ENCODE data around the gene RDH8.

Gene RDH8

DNA sequence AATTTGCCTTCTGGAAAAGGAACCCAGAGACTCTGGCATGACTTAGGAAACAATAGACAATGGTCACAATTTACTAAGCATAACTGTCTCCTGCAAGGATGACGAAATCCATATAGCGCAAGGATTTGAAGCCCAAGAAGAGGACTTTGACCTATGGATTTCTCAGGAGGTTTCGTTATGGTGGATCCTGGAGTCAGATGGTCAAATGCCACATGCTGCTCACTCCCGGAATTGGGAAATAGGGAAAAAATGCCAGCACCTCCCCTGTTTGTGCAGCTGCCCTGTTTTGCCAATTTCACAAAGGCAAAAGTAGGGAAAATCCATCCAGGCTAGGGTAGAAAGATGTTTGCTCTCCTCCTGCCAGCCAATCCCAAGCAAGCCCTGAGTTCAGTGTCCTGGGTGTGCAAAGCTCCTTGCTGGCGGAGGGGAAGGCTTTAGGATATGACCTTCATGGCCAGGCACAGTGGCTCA lies 23.4 kb downstream of the RDH8 start:
- ATAC-seq: no peak
- TF ChIP-seq BACH2 (CRISPR knock-in tag; IDR thresholded peaks at IDR 0.05; ENCODE audit: borderline replicate concordance) (no peak), PPARA (CRISPR knock-in tag; IDR thresholded peaks at IDR 0.05; ENCODE audit: borderline replicate concordance) (no peak)

DNA sequence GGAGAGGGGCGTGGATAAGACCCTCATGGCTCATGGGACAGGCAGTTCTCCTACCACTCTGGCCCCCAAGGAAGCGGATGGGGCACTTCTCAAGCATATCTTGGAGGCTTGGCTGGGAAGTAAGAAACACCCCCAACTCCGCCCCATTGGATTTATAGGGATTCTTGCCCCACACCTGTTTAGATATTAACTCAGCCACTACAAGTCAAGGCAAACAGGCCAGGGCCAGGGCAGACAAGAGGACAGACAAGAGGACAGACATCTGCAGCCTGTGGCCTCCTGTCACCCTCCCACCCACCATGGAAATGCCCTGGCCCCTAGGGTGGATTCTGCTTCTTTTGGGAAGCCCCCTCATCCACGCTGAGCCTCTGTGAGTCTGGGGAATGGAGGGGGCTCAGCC lies 24.1 kb downstream of the RDH8 start:
- TF ChIP-seq BACH2 (CRISPR knock-in tag; IDR thresholded peaks at IDR 0.05; ENCODE audit: borderline replicate concordance): no peak
- TF ChIP-seq, protein P1, sequence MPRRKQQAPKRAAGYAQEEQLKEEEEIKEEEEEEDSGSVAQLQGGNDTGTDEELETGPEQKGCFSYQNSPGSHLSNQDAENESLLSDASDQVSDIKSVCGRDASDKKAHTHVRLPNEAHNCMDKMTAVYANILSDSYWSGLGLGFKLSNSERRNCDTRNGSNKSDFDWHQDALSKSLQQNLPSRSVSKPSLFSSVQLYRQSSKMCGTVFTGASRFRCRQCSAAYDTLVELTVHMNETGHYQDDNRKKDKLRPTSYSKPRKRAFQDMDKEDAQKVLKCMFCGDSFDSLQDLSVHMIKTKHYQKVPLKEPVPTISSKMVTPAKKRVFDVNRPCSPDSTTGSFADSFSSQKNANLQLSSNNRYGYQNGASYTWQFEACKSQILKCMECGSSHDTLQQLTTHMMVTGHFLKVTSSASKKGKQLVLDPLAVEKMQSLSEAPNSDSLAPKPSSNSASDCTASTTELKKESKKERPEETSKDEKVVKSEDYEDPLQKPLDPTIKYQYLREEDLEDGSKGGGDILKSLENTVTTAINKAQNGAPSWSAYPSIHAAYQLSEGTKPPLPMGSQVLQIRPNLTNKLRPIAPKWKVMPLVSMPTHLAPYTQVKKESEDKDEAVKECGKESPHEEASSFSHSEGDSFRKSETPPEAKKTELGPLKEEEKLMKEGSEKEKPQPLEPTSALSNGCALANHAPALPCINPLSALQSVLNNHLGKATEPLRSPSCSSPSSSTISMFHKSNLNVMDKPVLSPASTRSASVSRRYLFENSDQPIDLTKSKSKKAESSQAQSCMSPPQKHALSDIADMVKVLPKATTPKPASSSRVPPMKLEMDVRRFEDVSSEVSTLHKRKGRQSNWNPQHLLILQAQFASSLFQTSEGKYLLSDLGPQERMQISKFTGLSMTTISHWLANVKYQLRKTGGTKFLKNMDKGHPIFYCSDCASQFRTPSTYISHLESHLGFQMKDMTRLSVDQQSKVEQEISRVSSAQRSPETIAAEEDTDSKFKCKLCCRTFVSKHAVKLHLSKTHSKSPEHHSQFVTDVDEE (CRISPR knock-in tag; IDR thresholded peaks at IDR 0.05): no peak
- no peak for TF ChIP-seq ZNF565 (CRISPR knock-in tag; conservative IDR thresholded peaks at IDR 0.05; ENCODE audit: low read depth)
- TF ChIP-seq, protein P2, sequence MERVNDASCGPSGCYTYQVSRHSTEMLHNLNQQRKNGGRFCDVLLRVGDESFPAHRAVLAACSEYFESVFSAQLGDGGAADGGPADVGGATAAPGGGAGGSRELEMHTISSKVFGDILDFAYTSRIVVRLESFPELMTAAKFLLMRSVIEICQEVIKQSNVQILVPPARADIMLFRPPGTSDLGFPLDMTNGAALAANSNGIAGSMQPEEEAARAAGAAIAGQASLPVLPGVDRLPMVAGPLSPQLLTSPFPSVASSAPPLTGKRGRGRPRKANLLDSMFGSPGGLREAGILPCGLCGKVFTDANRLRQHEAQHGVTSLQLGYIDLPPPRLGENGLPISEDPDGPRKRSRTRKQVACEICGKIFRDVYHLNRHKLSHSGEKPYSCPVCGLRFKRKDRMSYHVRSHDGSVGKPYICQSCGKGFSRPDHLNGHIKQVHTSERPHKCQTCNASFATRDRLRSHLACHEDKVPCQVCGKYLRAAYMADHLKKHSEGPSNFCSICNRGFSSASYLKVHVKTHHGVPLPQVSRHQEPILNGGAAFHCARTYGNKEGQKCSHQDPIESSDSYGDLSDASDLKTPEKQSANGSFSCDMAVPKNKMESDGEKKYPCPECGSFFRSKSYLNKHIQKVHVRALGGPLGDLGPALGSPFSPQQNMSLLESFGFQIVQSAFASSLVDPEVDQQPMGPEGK (CRISPR knock-in tag; IDR thresholded peaks at IDR 0.05; ENCODE audit: borderline replicate concordance): no peak
- TF ChIP-seq OSR1 (CRISPR knock-in tag; IDR thresholded peaks at IDR 0.05): no peak
- TF ChIP-seq, protein P3, sequence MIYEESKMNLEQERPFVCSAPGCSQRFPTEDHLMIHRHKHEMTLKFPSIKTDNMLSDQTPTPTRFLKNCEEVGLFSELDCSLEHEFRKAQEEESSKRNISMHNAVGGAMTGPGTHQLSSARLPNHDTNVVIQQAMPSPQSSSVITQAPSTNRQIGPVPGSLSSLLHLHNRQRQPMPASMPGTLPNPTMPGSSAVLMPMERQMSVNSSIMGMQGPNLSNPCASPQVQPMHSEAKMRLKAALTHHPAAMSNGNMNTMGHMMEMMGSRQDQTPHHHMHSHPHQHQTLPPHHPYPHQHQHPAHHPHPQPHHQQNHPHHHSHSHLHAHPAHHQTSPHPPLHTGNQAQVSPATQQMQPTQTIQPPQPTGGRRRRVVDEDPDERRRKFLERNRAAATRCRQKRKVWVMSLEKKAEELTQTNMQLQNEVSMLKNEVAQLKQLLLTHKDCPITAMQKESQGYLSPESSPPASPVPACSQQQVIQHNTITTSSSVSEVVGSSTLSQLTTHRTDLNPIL (CRISPR knock-in tag; IDR thresholded peaks at IDR 0.05; ENCODE audit: low read depth): no peak
- TF ChIP-seq, protein P4, sequence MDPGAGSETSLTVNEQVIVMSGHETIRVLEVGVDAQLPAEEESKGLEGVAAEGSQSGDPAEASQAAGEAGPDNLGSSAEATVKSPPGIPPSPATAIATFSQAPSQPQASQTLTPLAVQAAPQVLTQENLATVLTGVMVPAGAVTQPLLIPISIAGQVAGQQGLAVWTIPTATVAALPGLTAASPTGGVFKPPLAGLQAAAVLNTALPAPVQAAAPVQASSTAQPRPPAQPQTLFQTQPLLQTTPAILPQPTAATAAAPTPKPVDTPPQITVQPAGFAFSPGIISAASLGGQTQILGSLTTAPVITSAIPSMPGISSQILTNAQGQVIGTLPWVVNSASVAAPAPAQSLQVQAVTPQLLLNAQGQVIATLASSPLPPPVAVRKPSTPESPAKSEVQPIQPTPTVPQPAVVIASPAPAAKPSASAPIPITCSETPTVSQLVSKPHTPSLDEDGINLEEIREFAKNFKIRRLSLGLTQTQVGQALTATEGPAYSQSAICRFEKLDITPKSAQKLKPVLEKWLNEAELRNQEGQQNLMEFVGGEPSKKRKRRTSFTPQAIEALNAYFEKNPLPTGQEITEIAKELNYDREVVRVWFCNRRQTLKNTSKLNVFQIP (CRISPR knock-in tag; IDR thresholded peaks at IDR 0.05; ENCODE audit: borderline replicate concordance, low read depth): no peak
- TF ChIP-seq ZFP3 (CRISPR knock-in tag; IDR thresholded peaks at IDR 0.05): no peak
- no peak for TF ChIP-seq TOX (CRISPR knock-in tag; IDR thresholded peaks at IDR 0.05; ENCODE audit: borderline replicate concordance)
- no peak for TF ChIP-seq TCF4 (CRISPR knock-in tag; IDR thresholded peaks at IDR 0.05; ENCODE audit: borderline replicate concordance)
- no peak for TF ChIP-seq RARB (CRISPR knock-in tag; IDR thresholded peaks at IDR 0.05)
- no peak for TF ChIP-seq ZFP30 (CRISPR knock-in tag; IDR thresholded peaks at IDR 0.05)
- no peak for TF ChIP-seq ESRRG (CRISPR knock-in tag; IDR thresholded peaks at IDR 0.05)
- TF ChIP-seq ZNF8 (CRISPR knock-in tag; IDR thresholded peaks at IDR 0.05): no peak
- no peak for TF ChIP-seq ZC3H10 (CRISPR knock-in tag; IDR thresholded peaks at IDR 0.05)
- TF ChIP-seq CSDC2 (CRISPR knock-in tag; IDR thresholded peaks at IDR 0.05): no peak
- TF ChIP-seq ZNF70 (CRISPR knock-in tag; IDR thresholded peaks at IDR 0.05): no peak
- TF ChIP-seq SNAI2 (CRISPR knock-in tag; IDR thresholded peaks at IDR 0.05): no peak
- TF ChIP-seq PPARA (CRISPR knock-in tag; IDR thresholded peaks at IDR 0.05; ENCODE audit: borderline replicate concordance): no peak
- ATAC-seq: no peak

DNA sequence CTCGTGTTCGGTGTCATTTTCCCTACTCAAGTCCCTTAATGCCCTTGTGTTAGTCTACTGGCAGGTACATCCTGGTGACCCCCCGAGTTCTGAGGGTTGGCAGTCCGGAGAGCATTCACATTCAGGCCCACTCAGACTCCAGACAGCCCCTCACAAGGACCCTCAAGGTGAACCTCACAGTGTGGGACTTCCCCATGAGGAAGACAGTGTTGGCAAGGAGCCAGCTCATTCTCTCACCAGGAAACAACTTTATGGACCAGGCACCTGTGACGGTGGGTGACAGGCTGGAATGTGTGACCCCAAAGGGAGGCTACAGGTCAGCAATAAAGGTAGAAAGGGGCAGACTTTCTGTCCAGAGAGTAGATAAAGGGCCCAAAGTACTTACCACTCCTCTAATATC lies 24.5 kb downstream of the RDH8 start:
- no peak for ATAC-seq
- TF ChIP-seq ZNF8 (CRISPR knock-in tag; IDR thresholded peaks at IDR 0.05): no peak
- no peak for TF ChIP-seq ZFP3 (CRISPR knock-in tag; IDR thresholded peaks at IDR 0.05)
- no peak for TF ChIP-seq ZNF70 (CRISPR knock-in tag; IDR thresholded peaks at IDR 0.05)
- TF ChIP-seq, protein P2 (CRISPR knock-in tag; IDR thresholded peaks at IDR 0.05; ENCODE audit: borderline replicate concordance): no peak
- no peak for TF ChIP-seq CSDC2 (CRISPR knock-in tag; IDR thresholded peaks at IDR 0.05)
- TF ChIP-seq ZC3H10 (CRISPR knock-in tag; IDR thresholded peaks at IDR 0.05): no peak
- TF ChIP-seq GLIS3 (CRISPR knock-in tag; IDR thresholded peaks at IDR 0.05): no peak
- TF ChIP-seq, protein P5, sequence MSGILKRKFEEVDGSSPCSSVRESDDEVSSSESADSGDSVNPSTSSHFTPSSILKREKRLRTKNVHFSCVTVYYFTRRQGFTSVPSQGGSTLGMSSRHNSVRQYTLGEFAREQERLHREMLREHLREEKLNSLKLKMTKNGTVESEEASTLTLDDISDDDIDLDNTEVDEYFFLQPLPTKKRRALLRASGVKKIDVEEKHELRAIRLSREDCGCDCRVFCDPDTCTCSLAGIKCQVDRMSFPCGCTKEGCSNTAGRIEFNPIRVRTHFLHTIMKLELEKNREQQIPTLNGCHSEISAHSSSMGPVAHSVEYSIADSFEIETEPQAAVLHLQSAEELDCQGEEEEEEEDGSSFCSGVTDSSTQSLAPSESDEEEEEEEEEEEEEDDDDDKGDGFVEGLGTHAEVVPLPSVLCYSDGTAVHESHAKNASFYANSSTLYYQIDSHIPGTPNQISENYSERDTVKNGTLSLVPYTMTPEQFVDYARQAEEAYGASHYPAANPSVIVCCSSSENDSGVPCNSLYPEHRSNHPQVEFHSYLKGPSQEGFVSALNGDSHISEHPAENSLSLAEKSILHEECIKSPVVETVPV (CRISPR knock-in tag; IDR thresholded peaks at IDR 0.05): no peak
- no peak for TF ChIP-seq RARB (CRISPR knock-in tag; IDR thresholded peaks at IDR 0.05)
- TF ChIP-seq ZNF565 (CRISPR knock-in tag; conservative IDR thresholded peaks at IDR 0.05; ENCODE audit: low read depth): no peak
- no peak for TF ChIP-seq ZFP30 (CRISPR knock-in tag; IDR thresholded peaks at IDR 0.05)
- TF ChIP-seq, protein P4 (CRISPR knock-in tag; IDR thresholded peaks at IDR 0.05; ENCODE audit: borderline replicate concordance, low read depth): no peak
- TF ChIP-seq, protein P1 (CRISPR knock-in tag; IDR thresholded peaks at IDR 0.05): no peak
- TF ChIP-seq TCF4 (CRISPR knock-in tag; IDR thresholded peaks at IDR 0.05; ENCODE audit: borderline replicate concordance): no peak

Data from SK-N-SH treated with all-trans-retinoic acid at 6 μM for 48 hours (cell line).